Colonic mucosa (tissue), 4 donors: ENCODE measurements around the gene MAP1LC3B2. TPM values are rescaled to one million over a fixed set of nuclear protein-coding genes. Genes with fewer than 3 reads are reported as not detected.
A peak's percentile ranks its signal among the peaks of the same experiment; 100 is the strongest.

Experiments used
- DNase-seq: peaks from one replicate; pipeline ENCODE4 v3.0.0-alpha.2; 2020
- H3K27ac ChIP-seq: fragments of 200-600 bp; one replicate; pipeline ENCODE4 v1.8.0; 2021
- H3K27me3 ChIP-seq: fragments of 200-600 bp; one replicate; pipeline ENCODE4 v1.8.0; 2021
- H3K36me3 ChIP-seq: fragments of 200-600 bp; one replicate; pipeline ENCODE4 v1.8.0; 2021
- H3K4me1 ChIP-seq: fragments of 200-600 bp; one replicate; pipeline ENCODE4 v1.8.0; 2021; ENCODE audit warnings: mild to moderate bottlenecking
- H3K4me3 ChIP-seq: fragments of 200-600 bp; one replicate; pipeline ENCODE4 v1.8.0; 2021
- H3K9ac ChIP-seq, 2 donors: one replicate each; pipeline ENCODE4 v1.7.0; 2013; ENCODE audit warnings: control low read depth in 2 of 2, low read depth in 2 of 2, low read length in 2 of 2
- H3K9me3 ChIP-seq: fragments of 200-600 bp; one replicate; pipeline ENCODE4 v1.8.0; 2021
- intact Hi-C: fragments of 100-400 bp; cut with DNase I; formaldehyde crosslinking; loops from one replicate; pipeline ENCODE4 v1.14.1; 2022
- total RNA-seq, 2 donors: library from RNA; stranded (reverse); fragmentation: NEBNext Ultra II Directional in 1 of 2; extraction: Animal tissue kit (Norgen Biotek cat#: 25700) in 1 of 2; gene quantifications; one replicate each; pipeline ENCODE4 v1.2.1, GENCODE V29; 2021
- TF ChIP-seq, protein P1 (sequence below): fragments of 200-600 bp; IDR thresholded peaks from one replicate; pipeline ENCODE4 v1.8.0; 2022; ENCODE audit warnings: antibody characterized with exemption, mild to moderate bottlenecking
- donor health status: healthy.
- donor health status: DM: no; HTN: no; CAD: no.
- donor health status: DM: no; HTN: no; CAD: no.

MAP1LC3B2 gene
- total RNA-seq, result 1 to 10 TPM in 1 of 2 donors, under 1 TPM in 1; 0.93 to 1.2 TPM

DNA sequence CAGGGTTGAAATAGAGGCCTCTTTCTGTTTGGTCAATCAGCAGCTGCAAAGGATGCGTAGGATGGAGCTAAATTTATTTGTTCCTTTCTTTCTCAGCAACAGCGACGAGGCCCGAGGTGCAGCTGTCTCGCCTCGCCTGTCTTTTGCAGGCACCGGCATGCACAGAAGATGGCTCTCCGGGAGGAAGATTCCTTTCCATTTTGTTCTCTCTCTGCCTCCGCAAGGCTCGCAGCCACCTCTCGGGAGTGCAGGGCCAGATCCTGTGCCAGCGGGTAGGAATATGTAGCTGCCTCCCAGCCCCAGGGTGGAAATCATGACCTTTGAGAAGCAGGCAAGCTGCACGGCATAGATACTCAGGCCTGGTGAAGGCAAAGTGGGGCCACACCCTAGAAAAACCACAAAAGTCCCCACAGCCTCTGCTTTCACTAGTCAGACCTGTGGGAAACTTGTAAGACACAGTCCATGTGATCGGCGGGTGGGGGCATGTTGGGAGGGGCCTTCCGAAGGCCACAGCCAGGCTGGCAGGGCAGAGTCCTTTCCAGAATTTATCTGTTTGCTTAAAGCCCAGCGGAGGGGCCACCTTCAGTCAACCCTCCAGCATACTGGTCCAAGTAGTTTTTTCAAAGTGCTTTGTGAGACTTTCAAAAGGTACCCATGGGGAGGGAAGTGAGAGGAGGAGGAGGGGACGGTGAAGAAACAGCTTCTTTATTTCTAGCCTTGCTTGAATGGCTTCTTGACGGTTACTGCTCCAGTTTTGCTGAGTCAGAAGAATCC, at the start of gene MAP1LC3B2:
Gene MAP1LC3B2, plus strand, starts transcription at position 220 of the 774 bp plus-strand sequence. CDS start 16,562 bp downstream, outside the sequence.
- no peaks in the 10 kb centered on the region for H3K27me3 ChIP-seq
- no peaks in the 10 kb centered on the region for H3K9me3 ChIP-seq
- H3K27ac ChIP-seq, result peak within 1 kb of the TSS; percentile 72
- H3K36me3 ChIP-seq, result no peaks in the 10 kb centered on the region
- intact Hi-C loops, result no loop called here
- H3K9ac ChIP-seq, result peak within 1 kb of the TSS in 1 of 2 donors; percentile 58
- no peak within 1 kb of the TSS for H3K4me3 ChIP-seq
- DNase-seq, result peak; percentile 95
- TF ChIP-seq, protein P1, sequence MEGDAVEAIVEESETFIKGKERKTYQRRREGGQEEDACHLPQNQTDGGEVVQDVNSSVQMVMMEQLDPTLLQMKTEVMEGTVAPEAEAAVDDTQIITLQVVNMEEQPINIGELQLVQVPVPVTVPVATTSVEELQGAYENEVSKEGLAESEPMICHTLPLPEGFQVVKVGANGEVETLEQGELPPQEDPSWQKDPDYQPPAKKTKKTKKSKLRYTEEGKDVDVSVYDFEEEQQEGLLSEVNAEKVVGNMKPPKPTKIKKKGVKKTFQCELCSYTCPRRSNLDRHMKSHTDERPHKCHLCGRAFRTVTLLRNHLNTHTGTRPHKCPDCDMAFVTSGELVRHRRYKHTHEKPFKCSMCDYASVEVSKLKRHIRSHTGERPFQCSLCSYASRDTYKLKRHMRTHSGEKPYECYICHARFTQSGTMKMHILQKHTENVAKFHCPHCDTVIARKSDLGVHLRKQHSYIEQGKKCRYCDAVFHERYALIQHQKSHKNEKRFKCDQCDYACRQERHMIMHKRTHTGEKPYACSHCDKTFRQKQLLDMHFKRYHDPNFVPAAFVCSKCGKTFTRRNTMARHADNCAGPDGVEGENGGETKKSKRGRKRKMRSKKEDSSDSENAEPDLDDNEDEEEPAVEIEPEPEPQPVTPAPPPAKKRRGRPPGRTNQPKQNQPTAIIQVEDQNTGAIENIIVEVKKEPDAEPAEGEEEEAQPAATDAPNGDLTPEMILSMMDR, result no peak
- peaks cover 5% of the 10 kb centered on the region for H3K4me1 ChIP-seq

DNA sequence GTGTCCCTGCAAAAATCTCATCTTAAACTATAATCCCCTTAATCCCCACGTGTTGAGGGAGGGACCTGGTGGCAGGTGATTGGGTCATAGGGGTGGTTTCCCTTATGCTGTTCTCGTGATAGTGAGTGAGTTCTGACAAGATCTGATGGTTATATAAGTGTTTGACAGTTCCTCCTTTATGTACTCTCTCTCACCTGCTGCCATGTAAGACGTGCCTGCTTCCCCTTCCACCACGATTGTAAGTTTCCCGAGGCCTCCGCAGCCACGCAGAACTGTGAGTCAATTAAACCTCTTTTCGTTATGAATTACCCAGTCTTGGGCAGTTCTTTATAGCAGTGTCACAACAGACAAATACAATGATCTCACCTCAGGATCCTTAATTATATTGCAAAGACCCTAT, 45.2 kb upstream of the MAP1LC3B2 start:
- Histone ChIP-seq H3K9ac (no peak overlapping the region), H3K27ac (no peak overlapping the region), H3K36me3 (no peaks in the 10 kb centered on the region), H3K27me3 (no peaks in the 10 kb centered on the region), H3K4me3 (no peak overlapping the region), H3K9me3 (no peaks in the 10 kb centered on the region), H3K4me1 (no peaks in the 10 kb centered on the region)
- no peak for DNase-seq
- intact Hi-C loops, result no loop called here
- TF ChIP-seq, protein P1, result no peak

DNA sequence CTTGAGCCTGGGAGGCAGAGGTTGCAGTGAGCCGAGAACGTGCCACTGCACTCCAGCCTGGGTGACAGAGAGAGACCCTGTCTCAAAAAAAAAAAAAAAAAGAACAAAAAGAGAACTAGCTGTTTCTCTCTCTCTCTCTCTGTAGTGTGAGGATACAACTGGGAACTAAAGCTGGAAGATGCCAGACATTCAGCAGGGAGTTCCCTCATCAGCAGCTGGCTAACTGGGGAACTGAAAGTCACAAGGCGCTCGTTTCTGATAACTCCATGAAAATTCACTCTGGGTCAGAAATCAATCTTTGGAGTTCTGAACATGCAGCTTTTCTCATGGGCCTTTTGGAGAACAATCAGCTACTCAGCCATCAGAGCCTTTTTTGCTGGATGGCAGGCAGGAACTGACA, 43.5 kb upstream of the MAP1LC3B2 start:
- H3K27me3 ChIP-seq, result no peaks in the 10 kb centered on the region
- intact Hi-C loops, result no loop called here
- H3K4me1 ChIP-seq, result no peaks in the 10 kb centered on the region
- no peak overlapping the region for H3K4me3 ChIP-seq
- TF ChIP-seq, protein P1, result no peak
- H3K27ac ChIP-seq, result no peak overlapping the region
- no peaks in the 10 kb centered on the region for H3K9me3 ChIP-seq
- no peak for DNase-seq
- no peak overlapping the region for H3K9ac ChIP-seq
- no peaks in the 10 kb centered on the region for H3K36me3 ChIP-seq

DNA sequence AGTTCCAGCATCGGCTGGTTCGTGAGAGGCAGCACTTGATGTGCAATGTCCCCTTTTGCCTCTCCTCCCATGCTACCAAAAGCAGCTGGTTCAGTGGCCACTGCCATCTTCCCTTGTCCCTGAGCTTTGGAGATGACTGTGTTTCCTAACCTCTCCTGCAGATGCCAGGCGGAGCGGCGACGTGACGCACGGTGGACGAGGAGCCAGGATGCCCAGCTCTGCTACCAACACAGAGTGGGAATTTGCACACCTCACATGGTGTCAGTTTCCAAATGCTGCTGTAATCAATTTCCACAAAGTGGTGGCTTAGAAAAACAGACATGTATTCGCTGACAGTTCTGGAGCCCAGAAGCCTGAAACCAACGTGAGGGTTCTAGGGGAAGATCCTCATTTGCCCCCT, 42.5 kb upstream of the MAP1LC3B2 start:
- Histone ChIP-seq H3K27me3 (no peaks in the 10 kb centered on the region), H3K36me3 (no peaks in the 10 kb centered on the region), H3K4me1 (no peaks in the 10 kb centered on the region), H3K9ac (no peak overlapping the region), H3K4me3 (no peak overlapping the region), H3K9me3 (no peaks in the 10 kb centered on the region), H3K27ac (no peak overlapping the region)
- TF ChIP-seq, protein P1, result no peak
- no peak for DNase-seq
- intact Hi-C loops, result no loop called here

DNA sequence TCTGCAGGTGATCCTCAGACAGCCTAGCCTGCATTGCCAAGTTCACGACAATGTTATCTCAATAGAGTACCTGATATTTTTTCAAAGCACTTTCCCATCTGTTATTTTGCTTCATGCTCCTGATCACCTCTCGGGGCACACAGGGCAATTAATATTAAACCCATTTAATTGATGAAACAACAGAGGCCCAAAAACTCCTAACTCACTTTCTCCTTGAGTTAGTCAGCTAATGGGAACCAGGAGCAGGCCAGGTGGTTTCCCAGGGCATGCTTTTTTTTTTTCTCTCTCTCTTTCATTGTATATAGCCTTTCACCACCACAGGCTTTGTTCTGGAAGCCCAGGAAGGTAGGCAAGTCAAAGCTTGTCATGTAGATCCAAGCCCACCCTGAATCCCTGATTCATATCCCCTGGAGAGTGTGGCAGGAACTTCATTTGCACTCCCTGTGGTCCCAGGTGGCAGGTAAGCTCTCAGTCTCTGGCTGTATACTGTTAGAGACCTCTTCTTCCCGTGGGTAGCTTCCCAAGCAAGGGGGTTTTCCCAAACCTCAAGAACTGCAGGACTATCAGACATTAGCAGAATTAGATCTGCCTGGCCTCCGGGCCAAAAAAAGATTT, 41.6 kb upstream of the MAP1LC3B2 start:
- Histone ChIP-seq H3K4me1 (no peaks in the 10 kb centered on the region), H3K27me3 (no peaks in the 10 kb centered on the region), H3K4me3 (no peak overlapping the region), H3K9me3 (no peaks in the 10 kb centered on the region), H3K36me3 (no peaks in the 10 kb centered on the region), H3K27ac (no peak overlapping the region), H3K9ac (no peak overlapping the region)
- intact Hi-C loops, result no loop called here
- TF ChIP-seq, protein P1, result no peak
- DNase-seq, result no peak
